HTERT RPE-1 (cell line): ENCODE data around the gene POLR1A.

Experiments
- in situ Hi-C: fragments of 300-500 bp; cut with MboI; formaldehyde crosslinking; loops from 4 replicates; pipeline ENCODE4 v1.14.3; 2020; ENCODE audit warnings: low sequenced_read_pairs

Gene POLR1A

DNA sequence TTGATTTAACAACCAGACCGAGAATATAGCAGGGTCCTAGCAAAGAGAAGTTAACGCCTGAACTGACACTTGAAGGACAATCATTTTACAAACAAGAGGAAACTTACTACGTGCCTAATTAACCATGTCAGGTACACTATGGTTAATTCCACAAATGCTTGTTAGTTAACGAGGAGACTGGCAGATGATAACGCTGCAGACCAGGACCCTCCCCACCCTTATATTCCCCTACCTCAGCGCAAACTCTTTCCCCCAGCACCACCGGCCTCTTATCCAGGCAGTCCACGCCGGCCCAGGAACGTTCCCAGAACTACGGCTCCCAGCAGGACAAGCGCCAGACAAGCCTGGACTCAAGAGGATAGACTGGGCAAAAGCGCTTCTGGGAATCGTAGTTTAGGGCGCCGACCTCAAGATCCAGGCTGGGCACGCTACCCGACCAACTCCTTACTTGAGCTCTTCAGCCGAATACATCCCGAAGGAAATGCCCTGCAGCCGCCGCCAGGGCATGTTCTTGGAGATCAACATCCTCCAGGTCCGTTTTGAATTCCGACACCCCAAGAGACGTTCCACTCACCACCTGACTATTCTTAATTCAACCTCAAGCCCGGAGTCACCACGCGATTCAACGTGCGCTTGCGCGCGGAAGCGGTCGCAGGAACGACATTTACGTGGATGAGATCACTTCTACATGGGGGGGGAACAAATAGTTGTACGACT is at the start of gene POLR1A:
POLR1A (minus strand) TSS at position 635 of the 717 bp plus-strand sequence; CDS start at position 525, 110 bp downstream.
- in situ Hi-C loops, result no loop called here

- in situ Hi-C loops, result no loop called here
These were observed 44.8 kb upstream of the POLR1A start for GRCh38 chr2:86150502-86150901.

DNA sequence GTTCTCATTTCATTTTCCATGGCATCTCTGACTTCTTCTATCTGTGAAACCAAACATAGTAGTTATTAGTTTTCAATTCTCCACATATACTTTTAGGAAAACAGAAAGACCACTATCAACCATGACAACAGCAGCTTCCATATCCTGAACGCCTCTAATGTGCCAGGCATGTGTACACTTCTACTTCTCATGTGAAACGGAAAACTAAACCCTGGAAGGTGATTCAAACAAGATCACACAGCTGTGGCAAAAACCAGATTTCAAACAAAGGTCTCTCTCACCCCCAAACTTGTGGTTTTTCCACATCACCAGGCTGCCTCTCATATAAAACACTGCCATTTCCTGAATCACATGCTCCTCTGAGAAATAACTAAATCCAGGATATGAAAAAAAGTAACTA is 42.1 kb upstream of the POLR1A start:
- in situ Hi-C loops, result no loop called here

DNA sequence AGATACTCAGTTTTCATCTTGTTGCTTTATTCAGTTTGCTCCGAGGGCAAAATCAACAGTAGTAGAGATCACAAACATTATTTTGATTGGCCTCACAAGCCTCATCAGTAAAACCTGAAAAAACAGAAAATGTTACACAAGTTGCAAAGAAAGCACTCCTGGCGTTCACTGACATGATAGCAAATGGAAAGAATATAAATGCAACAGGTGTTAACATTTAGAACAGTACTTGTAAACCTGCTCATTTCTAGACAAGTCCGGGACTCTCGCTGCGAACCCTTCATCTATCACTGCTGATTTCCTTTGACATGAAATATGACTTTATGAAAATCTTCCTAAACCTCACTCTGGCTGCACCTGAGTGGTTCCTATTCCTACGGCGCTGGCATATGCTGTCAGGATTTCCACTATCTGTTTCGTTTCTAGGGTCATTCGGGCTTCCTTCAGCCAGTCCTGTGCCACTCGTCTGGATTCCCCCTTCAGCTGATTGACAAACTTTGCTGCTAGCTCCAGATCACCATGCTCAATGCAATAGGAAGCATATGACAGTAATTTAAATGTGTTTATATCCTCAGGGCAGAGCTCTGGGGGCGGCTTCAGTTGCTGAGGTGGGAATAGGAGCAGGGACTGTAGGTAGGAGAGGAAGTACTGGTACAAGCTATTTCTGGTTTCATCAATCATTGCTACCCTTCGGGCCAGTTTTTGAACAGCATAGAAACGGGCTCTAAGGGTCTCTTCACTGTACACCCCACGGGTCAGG is 38.4 kb upstream of the POLR1A start:
- in situ Hi-C loops, result no loop called here

GRCh38 chr2:86143307-86143706 is 37.6 kb upstream of the POLR1A start:
- in situ Hi-C loops, result no loop called here

- in situ Hi-C loops, result no loop called here
These were observed 37.0 kb upstream of the POLR1A start for GRCh38 chr2:86142436-86143257.

DNA sequence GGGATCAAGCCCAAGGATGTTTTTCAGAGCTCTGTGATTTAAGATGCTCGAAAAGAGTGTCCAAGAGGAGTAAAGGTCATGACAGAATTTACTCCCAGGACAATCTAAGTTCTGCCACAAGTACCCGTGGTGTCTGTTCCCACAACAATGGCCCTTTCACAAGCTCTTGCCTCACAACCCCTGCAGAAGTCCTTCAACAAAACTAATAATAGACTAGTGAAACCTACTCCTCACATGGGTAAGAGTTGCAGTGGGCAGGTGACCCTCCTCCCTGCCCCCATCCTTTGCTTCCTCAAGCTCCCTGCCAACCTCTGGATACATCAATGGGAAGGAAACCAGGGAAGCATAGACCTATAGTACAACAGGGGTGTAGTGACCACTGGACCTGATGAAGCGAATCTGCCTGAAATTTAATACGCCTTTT is 35.3 kb upstream of the POLR1A start:
- in situ Hi-C loops, result no loop called here

- in situ Hi-C loops, result no loop called here
These were observed 34.3 kb upstream of the POLR1A start for GRCh38 chr2:86139981-86140380.

DNA sequence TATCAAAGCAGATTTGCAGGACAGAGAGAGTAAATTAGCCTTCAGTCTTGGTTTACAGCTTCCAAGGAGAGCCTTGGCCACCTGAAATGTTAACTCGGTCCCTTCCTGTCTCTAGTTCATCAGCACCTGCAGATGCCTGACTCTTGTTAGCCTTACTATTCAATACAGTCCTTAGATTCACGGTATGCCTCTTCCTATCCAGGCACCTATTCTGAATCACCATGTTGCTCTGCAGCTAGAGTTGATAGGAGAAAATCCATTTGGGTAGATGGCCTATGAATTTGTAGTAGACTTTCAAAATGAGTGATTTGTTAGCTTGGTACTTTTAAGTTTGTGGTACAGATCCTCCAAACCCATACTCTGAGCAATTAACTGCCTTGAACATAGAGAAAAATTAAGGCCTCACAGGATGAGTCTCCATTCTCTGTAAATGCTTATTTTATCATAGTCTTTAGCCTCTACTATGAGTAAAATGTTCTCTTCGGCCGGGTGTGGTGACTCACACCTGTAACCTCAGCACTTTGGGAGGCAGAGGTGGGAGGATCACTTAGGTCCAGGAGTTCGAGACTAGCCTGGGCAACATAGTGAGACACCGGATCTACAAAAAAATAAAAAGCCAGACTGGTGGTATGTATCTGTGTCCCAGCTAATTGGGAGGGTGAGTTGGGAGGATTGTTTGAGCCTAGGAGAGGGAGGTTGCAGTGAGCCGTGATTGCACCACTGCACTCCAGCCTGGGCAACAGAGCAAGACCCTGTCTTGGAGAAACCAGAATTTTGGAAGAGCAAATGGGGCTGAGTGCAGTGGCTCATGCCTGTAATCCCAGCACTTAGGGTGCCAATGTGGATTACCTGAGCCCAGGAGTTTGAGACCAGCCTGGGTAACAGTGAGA is 33.3 kb upstream of the POLR1A start:
- in situ Hi-C loops, result no loop called here

DNA sequence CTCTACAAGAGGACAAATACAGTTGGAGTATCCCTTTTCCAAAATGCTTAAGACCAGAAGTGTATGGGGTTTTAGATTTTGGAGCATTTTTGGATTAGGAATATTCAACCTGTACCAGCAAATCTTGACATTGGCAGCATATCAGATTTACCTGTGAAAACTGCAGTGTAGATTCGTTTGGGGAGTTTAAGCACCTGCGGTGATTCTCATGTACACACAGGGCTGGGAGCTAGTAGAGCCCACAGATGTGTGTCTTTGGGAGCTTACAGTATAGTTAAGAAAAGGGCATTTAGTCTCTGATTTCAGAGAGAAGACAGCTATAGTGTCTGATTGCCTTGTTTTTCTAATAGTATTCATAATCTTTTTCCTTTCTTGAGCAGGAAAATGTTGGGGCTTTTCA is 30.5 kb upstream of the POLR1A start:
- in situ Hi-C loops, result no loop called here

GRCh38 chr2:86135653-86136052 is 30.0 kb upstream of the POLR1A start:
- in situ Hi-C loops, result no loop called here

GRCh38 chr2:86134709-86135108 is 29.0 kb upstream of the POLR1A start:
- in situ Hi-C loops, result no loop called here

GRCh38 chr2:86124683-86125082 is 19.0 kb upstream of the POLR1A start:
- in situ Hi-C loops, result no loop called here

- in situ Hi-C loops, result no loop called here
These were observed 17.7 kb upstream of the POLR1A start for GRCh38 chr2:86123328-86123925.

DNA sequence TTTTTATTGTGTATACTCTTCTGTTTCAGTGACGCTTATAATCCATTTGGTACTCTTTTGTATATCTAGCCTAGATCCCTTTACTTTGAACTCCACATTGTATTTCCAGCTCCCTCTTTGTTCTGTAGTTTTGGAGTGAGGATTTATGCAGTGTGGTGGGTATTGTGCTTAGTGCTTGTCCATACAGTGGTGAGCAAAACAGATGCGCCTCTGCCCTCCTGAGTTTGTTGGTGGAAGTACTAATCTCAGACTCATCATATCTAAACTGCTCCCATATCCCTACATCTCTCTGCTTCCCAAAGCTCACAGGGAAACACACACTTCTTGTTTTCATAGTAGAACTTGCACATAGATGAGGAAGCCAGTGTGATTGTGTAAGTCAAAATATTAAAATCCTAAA is 12.4 kb upstream of the POLR1A start:
- in situ Hi-C loops, result no loop called here

GRCh38 chr2:86107031-86107430 is 1.3 kb upstream of the POLR1A start:
- in situ Hi-C loops, result no loop called here

DNA sequence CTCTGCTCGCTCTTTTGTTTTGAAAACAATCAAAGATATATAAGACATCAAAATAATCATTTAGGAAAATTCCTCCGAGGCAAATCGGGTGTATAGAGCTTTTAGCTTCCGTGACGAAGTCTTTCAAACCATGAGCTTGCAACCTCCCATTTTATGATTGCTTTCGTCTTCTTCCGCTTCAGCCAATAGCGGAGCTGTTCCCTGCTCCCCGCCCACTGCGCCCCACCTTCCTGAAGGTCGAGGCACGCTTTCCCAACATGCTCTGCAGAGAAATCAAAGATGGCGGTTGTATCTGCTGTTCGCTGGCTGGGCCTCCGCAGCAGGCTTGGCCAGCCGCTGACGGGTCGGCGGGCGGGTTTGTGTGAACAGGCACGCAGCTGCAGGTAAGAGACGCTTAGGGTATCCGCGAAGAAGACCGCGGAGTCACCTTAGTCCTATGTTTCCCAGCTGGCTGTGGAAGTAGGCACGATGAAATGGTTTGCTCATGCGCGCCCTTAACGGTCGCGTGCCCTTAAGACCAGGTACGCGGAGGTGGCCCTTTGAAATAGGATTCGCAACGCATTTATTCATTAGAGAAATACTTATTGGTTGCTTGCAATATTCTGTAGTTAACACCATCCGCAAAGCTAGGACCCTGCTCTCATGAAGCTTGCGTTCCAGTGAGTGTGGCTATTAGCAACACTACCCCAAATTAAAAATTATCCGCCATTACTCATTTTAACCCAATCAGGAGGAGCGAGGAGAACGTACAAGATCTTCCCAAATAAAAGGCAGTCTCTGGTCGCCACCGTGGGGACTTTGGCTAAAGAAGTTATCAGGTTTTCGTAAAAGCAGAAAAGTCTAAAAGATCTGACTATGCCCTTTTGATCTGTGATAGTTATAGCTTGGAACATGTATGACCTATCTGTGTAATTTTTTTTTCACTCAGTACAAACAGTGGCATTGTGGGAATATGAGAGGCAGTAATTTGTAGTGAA is 571 bp upstream of the POLR1A start, which contains the start of gene PTCD3:
PTCD3 (plus strand) TSS at position 267 of the 977 bp plus-strand sequence; CDS start at position 280, 13 bp downstream.
- in situ Hi-C loops, result no loop called here

DNA sequence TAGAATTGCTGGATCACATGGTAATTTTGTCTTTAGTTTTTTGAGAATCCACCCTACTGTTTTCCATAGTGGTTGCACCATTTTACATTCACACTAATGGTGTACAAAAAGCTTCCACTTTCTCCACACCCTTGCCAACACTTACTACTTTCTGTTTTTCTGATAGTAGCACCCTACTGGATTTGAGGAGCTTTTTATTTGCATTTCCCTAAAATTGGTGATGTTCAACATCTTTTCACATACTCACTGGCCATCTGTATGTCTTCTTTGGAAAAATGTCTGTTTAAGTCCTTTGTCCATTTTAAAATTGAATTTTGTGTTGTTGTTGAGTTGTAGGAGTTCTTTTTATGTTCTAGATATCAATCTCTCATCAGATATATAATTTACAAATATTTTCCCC is 3.5 kb downstream of the POLR1A start:
- in situ Hi-C loops, result no loop called here

DNA sequence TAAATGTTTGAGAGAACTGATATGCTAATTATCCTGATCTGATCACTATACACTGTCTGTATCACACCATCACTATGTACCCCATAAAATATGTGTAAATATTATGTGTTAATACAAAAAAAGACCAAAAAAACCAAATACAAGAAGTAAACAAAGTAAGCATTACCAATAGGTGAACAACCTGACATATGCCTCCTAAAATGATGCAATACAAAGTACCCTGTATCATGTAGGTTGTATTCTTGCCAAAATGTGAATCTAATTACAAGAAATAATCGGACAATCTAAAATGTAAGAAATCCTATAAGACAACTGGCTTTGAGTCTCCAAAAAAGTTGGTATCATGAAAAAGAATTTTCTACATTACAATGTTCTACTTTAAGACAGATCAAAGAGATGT is 7.8 kb downstream of the POLR1A start:
- in situ Hi-C loops, result no loop called here
